ENCODE measurements around the gene ASTE1. TPM values are rescaled to one million over a fixed set of nuclear protein-coding genes. Genes with fewer than 3 reads are reported as not detected.
A peak's percentile ranks its signal among the peaks of the same experiment; 100 is the strongest.

Gene ASTE1
- total and polyA plus RNA-seq, 9 of the 15 experiments (the other 6 are each of a cell fraction or from before 2014, with no cell fraction given): 3.5 to 12.1 (median 6.9) TPM

GRCh38 chr3:131072099-131072559 lies 45.5 kb upstream of the ASTE1 start (continued):
- TF ChIP-seq CEBPG (CRISPR knock-in tag; IDR thresholded peaks at IDR 0.05) (no peak), CEBPG (tag; conservative IDR thresholded peaks at IDR 0.05 in 1 of 2, IDR thresholded peaks at IDR 0.05 in 1 of 2) (no peak), BHLHE40 (IDR thresholded peaks at IDR 0.05; ENCODE audit: low read length) (peak; percentile 91), GABPB1 (CRISPR knock-in tag; IDR thresholded peaks at IDR 0.05) (no peak), TFAM (CRISPR knock-in tag; conservative IDR thresholded peaks at IDR 0.05) (no peak), MNT (conservative IDR thresholded peaks at IDR 0.05) (peak in 1 of 2 experiments; percentile 16; a peak in 1 of 4 replicates), SAFB2 (IDR thresholded peaks at IDR 0.05; ENCODE audit: borderline replicate concordance, low read depth, low read length, severe bottlenecking) (no peak), ZBTB12 (CRISPR knock-in tag; IDR thresholded peaks at IDR 0.05) (peak; percentile 29; the same call in 1 of the 2 replicates), NR4A1 (CRISPR knock-in tag; IDR thresholded peaks at IDR 0.05) (no peak), NR4A1 (tag; IDR thresholded peaks at IDR 0.05) (peak; percentile 74), NEUROD1 (IDR thresholded peaks at IDR 0.05; ENCODE audit: borderline replicate concordance, low read depth, low read length, partially characterized antibody) (no peak), FOXJ3 (CRISPR knock-in tag; IDR thresholded peaks at IDR 0.05) (no peak), E2F3 (CRISPR knock-in tag; IDR thresholded peaks at IDR 0.05) (no peak), WHSC1 (IDR thresholded peaks at IDR 0.05; ENCODE audit: low read length) (no peak), ZNF253 (CRISPR knock-in tag; conservative IDR thresholded peaks at IDR 0.05) (no peak), ZNF639 (CRISPR knock-in tag; conservative IDR thresholded peaks at IDR 0.05 in 1 of 2, IDR thresholded peaks at IDR 0.05 in 1 of 2) (no peak), E2F6 (IDR thresholded peaks at IDR 0.05; ENCODE audit: borderline replicate concordance in 1 of 2, extremely low read depth in 1 of 2, insufficient read depth in 1 of 2, insufficient read length in 1 of 2, low read depth in 1 of 2, low read length in 1 of 2, poor library complexity in 1 of 2, severe bottlenecking in 1 of 2) (peak in 1 of 2 experiments; percentile 15), ZBTB33 (CRISPR knock-in tag; IDR thresholded peaks at IDR 0.05) (no peak), NR2F6 (CRISPR knock-in tag; IDR thresholded peaks at IDR 0.05) (no peak), SAP30 (IDR thresholded peaks at IDR 0.05; ENCODE audit: borderline replicate concordance, insufficient read depth, low read depth, low read length, poor library complexity, severe bottlenecking) (no peak)

All from K562 (cell line).